IMR-90 (cell line): ENCODE results near the gene SLIT3. TPM values are rescaled to one million over a fixed set of nuclear protein-coding genes. Genes with fewer than 3 reads are reported as not detected.

ENCODE experiments used
- ATAC-seq: fragments of 200-7000 bp; cut with Tn5 transposase; 2 replicates; pipeline ENCODE4 v1.9.1; 2020; ENCODE audit warnings: low read depth, mild to moderate bottlenecking, moderate library complexity
- BruUV-seq: library from RNA; stranded (reverse); fragments of 400-500 nt; replicated peaks from 2 replicates; lab custom pipeline; 2021; lab: Mats Ljungman, UMichigan
- CTCF ChIA-PET: fragments of 300-600 bp; formaldehyde crosslinking; extraction: SDS; loops from one replicate; lab custom pipeline; 2021; ENCODE audit warnings: antibody characterized with exemption; lab: Yijun Ruan, JAX
- POLR2A ChIA-PET: fragments of 300-600 bp; sonication (Branson Sonifier 250); formaldehyde crosslinking; loops from one replicate; lab custom pipeline; 2022; ENCODE audit warnings: antibody characterized with exemption; ENCODE audit not compliant: unreplicated experiment; lab: Charles Lee
- DNase-seq: peaks from one replicate; pipeline ENCODE4 v3.0.0; 2013
- H2AFZ ChIP-seq: replicated peaks from 2 replicates; pipeline ENCODE3; 2013; ENCODE audit warnings: low read length, mild to moderate bottlenecking; ENCODE audit not compliant: poor library complexity
- H2AK5ac ChIP-seq: 2 replicates; pipeline ENCODE4 v1.6.1; 2013; ENCODE audit warnings: low read depth, low read length, inconsistent platforms
- H2AK9ac ChIP-seq: replicated peaks from 2 replicates; pipeline ENCODE3; 2013; ENCODE audit warnings: mild to moderate bottlenecking, low read depth, low read length, moderate library complexity; ENCODE audit not compliant: poor library complexity
- H2BK120ac ChIP-seq: 2 replicates; pipeline ENCODE4 v1.6.1; 2013; ENCODE audit warnings: low read depth, low read length, inconsistent platforms
- H2BK15ac ChIP-seq: 3 replicates; pipeline ENCODE4 v1.6.1; 2013; ENCODE audit warnings: low read depth, low read length, inconsistent platforms
- H2BK20ac ChIP-seq: 2 replicates; pipeline ENCODE4 v1.6.1; 2013; ENCODE audit warnings: low read depth, mild to moderate bottlenecking, inconsistent platforms, low read length, moderate library complexity
- H2BK5ac ChIP-seq: 2 replicates; pipeline ENCODE4 v1.6.1; 2013; ENCODE audit warnings: mild to moderate bottlenecking, low read depth, low read length, inconsistent platforms; ENCODE audit not compliant: poor library complexity, severe bottlenecking
- H3K14ac ChIP-seq: replicated peaks from 2 replicates; pipeline ENCODE4 v1.6.1; 2013; ENCODE audit warnings: low read depth, low read length, inconsistent platforms
- H3K18ac ChIP-seq: 2 replicates; pipeline ENCODE4 v1.6.1; 2013; ENCODE audit warnings: low read depth, low read length, control low read depth
- H3K23ac ChIP-seq: 2 replicates; pipeline ENCODE4 v1.6.1; 2013; ENCODE audit warnings: low read depth, low read length, inconsistent platforms
- H3K27ac ChIP-seq: 2 replicates; pipeline ENCODE4 v1.5.1; 2013; ENCODE audit warnings: mild to moderate bottlenecking, control low read depth, low read length; ENCODE audit not compliant: insufficient read depth
- H3K27me3 ChIP-seq: 2 replicates; pipeline ENCODE4 v1.6.1; 2013; ENCODE audit warnings: low read length; ENCODE audit not compliant: control insufficient read depth, insufficient read depth
- H3K36me3 ChIP-seq: 2 replicates; pipeline ENCODE4 v1.6.1; 2013; ENCODE audit warnings: low read length, mixed read lengths; ENCODE audit not compliant: control insufficient read depth, insufficient read depth
- H3K4ac ChIP-seq: 2 replicates; pipeline ENCODE4 v1.6.1; 2013; ENCODE audit warnings: low read depth, low read length, inconsistent platforms
- H3K4me1 ChIP-seq: 2 replicates; pipeline ENCODE4 v1.6.1; 2013; ENCODE audit warnings: low read length, mixed read lengths; ENCODE audit not compliant: control insufficient read depth, insufficient read depth
- H3K4me2 ChIP-seq: 2 replicates; pipeline ENCODE4 v1.6.1; 2013; ENCODE audit warnings: low read depth, mild to moderate bottlenecking, control low read depth, low read length, moderate library complexity
- H3K4me3 ChIP-seq: 2 replicates; pipeline ENCODE4 v1.5.1; 2013; ENCODE audit warnings: low read depth, mild to moderate bottlenecking, control low read depth, low read length, moderate library complexity; ENCODE audit not compliant: insufficient read depth
- H3K56ac ChIP-seq: 2 replicates; pipeline ENCODE4 v1.6.1; 2013; ENCODE audit warnings: low read length, inconsistent platforms; ENCODE audit not compliant: insufficient read depth; ENCODE audit errors: extremely low read depth
- H3K79me1 ChIP-seq, 2 experiments: 2 replicates each; pipeline ENCODE4 v1.6.1; 2013; ENCODE audit warnings: low read length in 2 of 2, inconsistent platforms in 1 of 2, low read depth in 1 of 2
- H3K9ac ChIP-seq: 2 replicates; pipeline ENCODE4 v1.6.1; 2013; ENCODE audit warnings: low read depth, low read length, control low read depth
- H3K9me1 ChIP-seq: 2 replicates; pipeline ENCODE4 v1.6.1; 2013; ENCODE audit warnings: low read length, inconsistent platforms; ENCODE audit not compliant: insufficient read depth
- H3K9me3 ChIP-seq: 2 replicates; pipeline ENCODE4 v1.6.1; 2013; ENCODE audit warnings: low read length; ENCODE audit not compliant: control insufficient read depth, insufficient read depth
- H4K20me1 ChIP-seq: 2 replicates; pipeline ENCODE4 v1.6.1; 2013; ENCODE audit warnings: low read length, inconsistent platforms; ENCODE audit not compliant: insufficient read depth
- H4K5ac ChIP-seq: 2 replicates; pipeline ENCODE4 v1.6.1; 2013; ENCODE audit warnings: mild to moderate bottlenecking, low read depth, low read length, control low read depth
- H4K8ac ChIP-seq, 2 experiments: 2 replicates each; pipeline ENCODE4 v1.6.1; 2013; ENCODE audit warnings: low read depth in 2 of 2, low read length in 2 of 2, control low read depth in 1 of 2, inconsistent platforms in 1 of 2
- H4K91ac ChIP-seq: 2 replicates; pipeline ENCODE4 v1.6.1; 2013; ENCODE audit warnings: low read depth, low read length, inconsistent platforms; ENCODE audit not compliant: insufficient read depth
- BHLHE40 ChIP-seq: fragments of 150-350 bp; IDR thresholded peaks from 2 replicates; pipeline ENCODE4 v1.6.1; 2016; ENCODE audit warnings: mild to moderate bottlenecking, low read depth, low read length
- CEBPB ChIP-seq: IDR thresholded peaks from 2 replicates; pipeline ENCODE4 v1.6.1; 2012; ENCODE audit warnings: low read depth, low read length, improper control_type of control experiment
- CHD1 ChIP-seq: IDR thresholded peaks from 2 replicates; pipeline ENCODE4 v1.6.1; 2012; ENCODE audit warnings: low read depth, low read length, improper control_type of control experiment
- CTCF ChIP-seq: conservative IDR thresholded peaks from 2 replicates; pipeline ENCODE4 v1.5.1; 2012; ENCODE audit warnings: mild to moderate bottlenecking, low read depth, low read length, improper control_type of control experiment
- FOS ChIP-seq: fragments of 150-350 bp; IDR thresholded peaks from 2 replicates; pipeline ENCODE4 v1.6.1; 2016; ENCODE audit warnings: low read depth, low read length
- MAFK ChIP-seq: IDR thresholded peaks from 2 replicates; pipeline ENCODE4 v1.6.1; 2012; ENCODE audit warnings: low read depth, low read length, improper control_type of control experiment
- MAZ ChIP-seq: IDR thresholded peaks from 2 replicates; pipeline ENCODE4 v1.6.1; 2012; ENCODE audit warnings: low read depth, mild to moderate bottlenecking, low read length, improper control_type of control experiment, moderate library complexity, borderline replicate concordance
- MXI1 ChIP-seq: IDR thresholded peaks from 2 replicates; pipeline ENCODE4 v1.6.1; 2012; ENCODE audit warnings: low read depth, mild to moderate bottlenecking, low read length, moderate library complexity, borderline replicate concordance
- NFE2L2 ChIP-seq: fragments of 150-350 bp; IDR thresholded peaks from 2 replicates; pipeline ENCODE4 v1.6.1; 2016; ENCODE audit warnings: low read depth, mild to moderate bottlenecking, low read length
- POLR2A ChIP-seq: IDR thresholded peaks from 2 replicates; pipeline ENCODE4 v1.6.1; 2012; ENCODE audit warnings: mild to moderate bottlenecking, low read depth, low read length
- RAD21 ChIP-seq: IDR thresholded peaks from 2 replicates; pipeline ENCODE4 v1.6.1; 2012; ENCODE audit warnings: low read length, improper control_type of control experiment
- RCOR1 ChIP-seq: IDR thresholded peaks from 2 replicates; pipeline ENCODE4 v1.6.1; 2012; ENCODE audit warnings: mild to moderate bottlenecking, low read length, improper control_type of control experiment; ENCODE audit not compliant: insufficient replicate concordance
- RFX5 ChIP-seq: IDR thresholded peaks from 2 replicates; pipeline ENCODE4 v1.8.0; 2012; ENCODE audit warnings: low read depth, mild to moderate bottlenecking, low read length, moderate library complexity
- SMC3 ChIP-seq: fragments of 150-350 bp; IDR thresholded peaks from 2 replicates; pipeline ENCODE4 v1.6.1; 2016; ENCODE audit warnings: low read depth, mild to moderate bottlenecking, antibody characterized with exemption, low read length, moderate library complexity
- WGBS, 2 experiments: methylation state at CpG; one replicate each; pipeline versions ENCODE4 v1.1.5 to v1.1.7; 2013; ENCODE audit warnings: missing lambda C conversion rate in 2 of 2; ENCODE audit not compliant: insufficient read length in 1 of 2; ENCODE audit errors: extremely low coverage in 2 of 2; 5-methylcytosine and 5-hydroxymethylcytosine counted together
- dilution Hi-C: fragments of 300-500 bp; cut with HindIII; formaldehyde crosslinking; loops from one replicate; pipeline ENCODE4 v1.14.3; 2018; ENCODE audit warnings: low sequenced_read_pairs; ENCODE audit not compliant: unreplicated experiment
- in situ Hi-C: fragments of 300-500 bp; cut with MboI; formaldehyde crosslinking; loops from 3 replicates; pipeline ENCODE4 v1.14.3; 2019; ENCODE audit warnings: low sequenced_read_pairs, inconsistent platforms, mixed read lengths
- intact Hi-C: fragments of 100-400 bp; cut with micrococcal nuclease; formaldehyde crosslinking; loops from 2 replicates; pipeline ENCODE4 v1.10.0; 2022
- polyA plus RNA-seq, 3 experiments: library from polyadenylated mRNA; depleted of rRNA; stranded (reverse); fragments of >200 nt; gene quantifications; 2 replicates each; pipeline ENCODE4 v1.2.3, GENCODE V29; 2012; ENCODE audit warnings: low replicate concordance in 1 of 3
- total RNA-seq: library from RNA; depleted of rRNA; stranded (reverse); fragments of >200 nt; gene quantifications from 2 replicates; pipeline ENCODE4 v1.2.3, GENCODE V29; 2012
- TF ChIP-seq, protein P1 (sequence below): fragments of 150-350 bp; IDR thresholded peaks from 2 replicates; pipeline ENCODE4 v1.6.1; 2017; ENCODE audit warnings: mild to moderate bottlenecking, antibody characterized with exemption, low read length, low read depth
- TF ChIP-seq, protein P2 (sequence below): fragments of 150-350 bp; IDR thresholded peaks from 2 replicates; pipeline ENCODE4 v1.6.1; 2016; ENCODE audit warnings: low read depth, mild to moderate bottlenecking, low read length, moderate library complexity, borderline replicate concordance

The SLIT3 gene
- total and polyA plus RNA-seq, 2 of the 4 experiments (the other 2 are of a cell fraction) = 0.18 to 0.50 TPM

DNA sequence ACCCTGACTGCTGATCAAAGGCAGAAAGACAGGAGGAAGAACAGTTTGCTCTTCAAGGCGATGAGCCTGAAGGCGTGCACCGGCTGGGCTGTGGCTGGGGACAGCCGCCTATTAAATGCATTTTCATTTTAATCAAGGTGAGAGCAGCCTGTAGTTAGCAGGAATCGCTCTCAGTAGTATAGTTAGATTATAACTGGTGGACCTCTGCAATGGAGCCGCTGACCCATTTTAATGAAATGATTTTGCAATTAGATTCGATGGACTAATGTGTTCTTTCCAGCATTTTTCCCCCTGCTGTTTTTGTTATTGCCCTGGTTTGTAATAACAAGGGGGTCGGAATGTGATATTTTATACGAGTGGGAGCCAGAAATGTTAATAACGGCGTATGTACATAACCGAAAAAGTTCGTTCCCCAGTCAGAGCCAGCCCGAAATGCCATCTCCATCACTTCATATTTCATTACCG is 535.8 kb downstream of the SLIT3 start:
- H2AK9ac ChIP-seq = no peak overlapping the region
- ATAC-seq = no peak

More for the DNA sequence above, 535.8 kb downstream of the SLIT3 start:
- no peaks in the 10 kb centered on the region for H3K9me3 ChIP-seq
- no peak overlapping the region for H4K8ac ChIP-seq
- H3K4me1 ChIP-seq = no peaks in the 10 kb centered on the region
- POLR2A ChIA-PET = no interaction called here
- in situ Hi-C loops = no loop called here
- H2BK5ac ChIP-seq = no peak overlapping the region
- H3K9ac ChIP-seq = no peak overlapping the region
- H3K56ac ChIP-seq = no peak overlapping the region
- no peak overlapping the region for H2AK5ac ChIP-seq
- H3K14ac ChIP-seq = no peak overlapping the region
- no peak overlapping the region for H3K27ac ChIP-seq
- dilution Hi-C loops = no loop called here
- H3K23ac ChIP-seq = no peak overlapping the region
- no peak overlapping the region for H3K4ac ChIP-seq
- no peak overlapping the region for H3K18ac ChIP-seq
- intact Hi-C loops = no loop called here
- no CpG with 5 or more reads among the region's 15 CpGs for WGBS, 2 experiments
- no peak for DNase-seq
- H4K5ac ChIP-seq = no peak overlapping the region
- H2BK20ac ChIP-seq = no peak overlapping the region
- TF ChIP-seq CTCF = no peak
- TF ChIP-seq SMC3 = no peak
- TF ChIP-seq RAD21 = no peak
- no peak for TF ChIP-seq POLR2A
- TF ChIP-seq MAZ = no peak
- TF ChIP-seq, protein P1, sequence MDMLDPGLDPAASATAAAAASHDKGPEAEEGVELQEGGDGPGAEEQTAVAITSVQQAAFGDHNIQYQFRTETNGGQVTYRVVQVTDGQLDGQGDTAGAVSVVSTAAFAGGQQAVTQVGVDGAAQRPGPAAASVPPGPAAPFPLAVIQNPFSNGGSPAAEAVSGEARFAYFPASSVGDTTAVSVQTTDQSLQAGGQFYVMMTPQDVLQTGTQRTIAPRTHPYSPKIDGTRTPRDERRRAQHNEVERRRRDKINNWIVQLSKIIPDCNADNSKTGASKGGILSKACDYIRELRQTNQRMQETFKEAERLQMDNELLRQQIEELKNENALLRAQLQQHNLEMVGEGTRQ = no peak
- no peak for TF ChIP-seq BHLHE40
- TF ChIP-seq, protein P2, sequence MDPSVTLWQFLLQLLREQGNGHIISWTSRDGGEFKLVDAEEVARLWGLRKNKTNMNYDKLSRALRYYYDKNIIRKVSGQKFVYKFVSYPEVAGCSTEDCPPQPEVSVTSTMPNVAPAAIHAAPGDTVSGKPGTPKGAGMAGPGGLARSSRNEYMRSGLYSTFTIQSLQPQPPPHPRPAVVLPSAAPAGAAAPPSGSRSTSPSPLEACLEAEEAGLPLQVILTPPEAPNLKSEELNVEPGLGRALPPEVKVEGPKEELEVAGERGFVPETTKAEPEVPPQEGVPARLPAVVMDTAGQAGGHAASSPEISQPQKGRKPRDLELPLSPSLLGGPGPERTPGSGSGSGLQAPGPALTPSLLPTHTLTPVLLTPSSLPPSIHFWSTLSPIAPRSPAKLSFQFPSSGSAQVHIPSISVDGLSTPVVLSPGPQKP = no peak
- TF ChIP-seq FOS = no peak
- no peak for TF ChIP-seq CEBPB
- no peak for TF ChIP-seq MXI1
- no peak for TF ChIP-seq MAFK
- no peak for TF ChIP-seq RFX5
- no peak for TF ChIP-seq NFE2L2
- no peak for TF ChIP-seq CHD1
- TF ChIP-seq RCOR1 = no peak
- no peak overlapping the region for H3K4me3 ChIP-seq
- H4K20me1 ChIP-seq = no peaks in the 10 kb centered on the region
- H3K4me2 ChIP-seq = no peak overlapping the region
- no TSS peak for BruUV-seq
- H3K27me3 ChIP-seq = no peaks in the 10 kb centered on the region
- CTCF ChIA-PET = no interaction called here
- H4K91ac ChIP-seq = no peak overlapping the region
- H2BK15ac ChIP-seq = no peak overlapping the region
- H3K9me1 ChIP-seq = no peaks in the 10 kb centered on the region
- H3K79me1 ChIP-seq = no peaks in the 10 kb centered on the region
- H2BK120ac ChIP-seq = no peak overlapping the region
- no peak overlapping the region for H2AFZ ChIP-seq
- no peaks in the 10 kb centered on the region for H3K36me3 ChIP-seq
